Gastroesophageal sphincter (tissue), 4 donors: ENCODE results near the gene PCDHGB5. TPM values are rescaled to one million over a fixed set of nuclear protein-coding genes. Genes with fewer than 3 reads are reported as not detected.
"Not testable (repeated sequence)": the region's sequence is repeated elsewhere in the genome, so short reads cannot be mapped to it uniquely, and the experiment has no call there.

Source experiments
- ATAC-seq: fragments of 150-250 bp; one replicate; pipeline ENCODE4 v1.9.1; 2016; ENCODE audit warnings: mild to moderate bottlenecking, moderate library complexity
- H3K27ac ChIP-seq, 4 donors: fragments of 200-600 bp; sonication (generic) in 3 of 4; 1 replicate in 3 of 4; 2 replicates in 1 of 4; pipeline ENCODE4 v1.5.1; 2016 to 2019
- H3K27me3 ChIP-seq: fragments of 200-600 bp; sonication (generic); one replicate; pipeline ENCODE4 v1.5.1; 2019
- H3K36me3 ChIP-seq, 2 donors: fragments of 200-600 bp; sonication (generic); one replicate each; pipeline ENCODE4 v1.5.1; 2019; ENCODE audit warnings: control low read depth in 1 of 2
- H3K4me1 ChIP-seq, 3 donors: fragments of 200-600 bp; sonication (generic); 1 replicate in 2 of 3; 2 replicates in 1 of 3; pipeline ENCODE4 v1.5.1; 2016 to 2019; ENCODE audit warnings: control low read depth in 2 of 3
- H3K4me3 ChIP-seq, 2 donors: fragments of 200-600 bp; sonication (generic); one replicate each; pipeline ENCODE4 v1.5.1; 2019; ENCODE audit warnings: mild to moderate bottlenecking in 1 of 2, moderate library complexity in 1 of 2
- H3K9me3 ChIP-seq, 3 donors: fragments of 200-600 bp; sonication (generic); one replicate each; pipeline ENCODE4 v1.5.1; 2017 to 2019; ENCODE audit warnings: control low read depth in 2 of 3
- EP300 ChIP-seq: sonication (generic); formaldehyde crosslinking; IDR thresholded peaks from one replicate; pipeline ENCODE4 v1.6.1; 2017; ENCODE audit warnings: antibody characterized with exemption, mild to moderate bottlenecking
- POLR2A ChIP-seq, 2 donors: fragments of 450-650 bp; IDR thresholded peaks; one replicate each; pipeline ENCODE4 v1.6.1; 2017; ENCODE audit warnings: antibody characterized with exemption in 2 of 2, mild to moderate bottlenecking in 2 of 2, moderate library complexity in 1 of 2
- POLR2AphosphoS5 ChIP-seq: sonication (generic); formaldehyde crosslinking; IDR thresholded peaks from one replicate; pipeline ENCODE4 v1.6.1; 2017; ENCODE audit warnings: antibody characterized with exemption
- WGBS, 2 donors: methylation state at CpG; one replicate each; pipeline ENCODE4 v1.1.5; 2018; ENCODE audit warnings: low coverage in 1 of 2; 5-methylcytosine and 5-hydroxymethylcytosine counted together
- total RNA-seq, 4 donors: library from RNA; depleted of rRNA; stranded (reverse); fragments of >200 nt; gene quantifications; one replicate each; pipeline ENCODE4 v1.1.0, GENCODE V29; 2016
- TF ChIP-seq, protein P1 (sequence below), 4 experiments: fragments of 200-600 bp in 2 of 4; fragments of 450-650 bp in 2 of 4; sonication (generic) in 1 of 4; IDR thresholded peaks; one replicate each; pipeline ENCODE4 v1.5.1; 2017 to 2019; ENCODE audit warnings: antibody characterized with exemption in 4 of 4, mild to moderate bottlenecking in 2 of 4, moderate library complexity in 2 of 4

Gene PCDHGB5
- 10 to 100 TPM in 2 of 4 donors, 1 to 10 TPM in 2; 4.0 to 12.9 (median 9.8) TPM for total RNA-seq

DNA sequence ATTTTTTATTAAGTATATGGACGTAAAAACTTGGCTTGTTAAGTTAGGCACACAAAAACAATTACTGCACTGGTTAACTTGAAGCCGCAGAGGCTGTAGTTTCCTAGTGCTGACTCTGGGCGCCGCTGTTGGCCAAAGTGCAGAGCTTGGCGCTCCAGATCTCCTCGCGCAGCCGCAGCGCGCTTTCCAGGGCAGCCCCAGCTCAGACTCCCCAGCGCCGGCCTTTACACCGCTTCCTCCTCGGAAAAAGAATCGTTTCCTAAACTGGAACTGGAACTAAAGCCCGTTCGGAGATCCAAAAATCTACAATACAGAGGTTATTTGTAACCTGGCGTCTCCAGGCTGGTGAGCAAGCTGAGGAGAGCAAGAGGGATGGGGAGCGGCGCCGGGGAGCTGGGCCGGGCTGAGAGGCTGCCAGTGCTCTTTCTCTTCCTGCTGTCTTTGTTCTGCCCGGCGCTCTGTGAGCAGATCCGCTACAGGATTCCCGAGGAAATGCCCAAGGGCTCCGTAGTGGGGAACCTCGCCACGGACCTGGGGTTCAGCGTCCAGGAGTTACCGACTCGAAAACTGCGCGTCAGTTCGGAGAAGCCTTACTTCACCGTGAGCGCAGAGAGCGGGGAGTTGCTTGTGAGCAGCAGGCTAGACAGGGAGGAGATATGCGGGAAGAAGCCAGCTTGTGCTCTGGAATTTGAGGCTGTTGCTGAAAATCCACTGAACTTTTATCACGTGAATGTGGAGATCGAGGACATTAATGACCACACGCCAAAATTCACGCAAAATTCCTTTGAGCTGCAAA lies at the start of gene PCDHGB5:
TSS of gene PCDHGB5 (plus strand) at position 192 of the 796 bp plus-strand sequence. CDS start at position 373, 181 bp downstream.
- Histone ChIP-seq H3K4me3 (peak within 1 kb of the TSS in 1 of 2 donors; percentile 35), H3K9me3 (peaks cover 3 to 96% (median 7%) of the 10 kb centered on the region in 3 donors)
- not testable (repeated sequence) for H3K36me3 ChIP-seq, H3K27ac ChIP-seq, H3K4me1 ChIP-seq, ATAC-seq, H3K27me3 ChIP-seq
- 5 to 12% methylated on average over 9 to 10 of the region's 43 CpGs for WGBS, 2 donors
- TF ChIP-seq, protein P1, sequence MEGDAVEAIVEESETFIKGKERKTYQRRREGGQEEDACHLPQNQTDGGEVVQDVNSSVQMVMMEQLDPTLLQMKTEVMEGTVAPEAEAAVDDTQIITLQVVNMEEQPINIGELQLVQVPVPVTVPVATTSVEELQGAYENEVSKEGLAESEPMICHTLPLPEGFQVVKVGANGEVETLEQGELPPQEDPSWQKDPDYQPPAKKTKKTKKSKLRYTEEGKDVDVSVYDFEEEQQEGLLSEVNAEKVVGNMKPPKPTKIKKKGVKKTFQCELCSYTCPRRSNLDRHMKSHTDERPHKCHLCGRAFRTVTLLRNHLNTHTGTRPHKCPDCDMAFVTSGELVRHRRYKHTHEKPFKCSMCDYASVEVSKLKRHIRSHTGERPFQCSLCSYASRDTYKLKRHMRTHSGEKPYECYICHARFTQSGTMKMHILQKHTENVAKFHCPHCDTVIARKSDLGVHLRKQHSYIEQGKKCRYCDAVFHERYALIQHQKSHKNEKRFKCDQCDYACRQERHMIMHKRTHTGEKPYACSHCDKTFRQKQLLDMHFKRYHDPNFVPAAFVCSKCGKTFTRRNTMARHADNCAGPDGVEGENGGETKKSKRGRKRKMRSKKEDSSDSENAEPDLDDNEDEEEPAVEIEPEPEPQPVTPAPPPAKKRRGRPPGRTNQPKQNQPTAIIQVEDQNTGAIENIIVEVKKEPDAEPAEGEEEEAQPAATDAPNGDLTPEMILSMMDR (IDR thresholded peaks at IDR 0.05) = peak in 2 of 4 experiments; percentile 35 to 52

GRCh38 chr5:141349917-141350619 lies 47.7 kb upstream of the PCDHGB5 start, which contains the start of gene PCDHGB1:
TSS of gene PCDHGB1 (plus strand) at chr5:141350099. CDS start at chr5:141350261, 162 bp downstream.
- H3K27ac ChIP-seq = no peak within 1 kb of the TSS
- peaks cover 0 to 96% (median 0%) of the 10 kb centered on the region in 3 donors for H3K9me3 ChIP-seq
- peak within 1 kb of the TSS in 1 of 2 donors; percentile 36 for H3K4me3 ChIP-seq

DNA sequence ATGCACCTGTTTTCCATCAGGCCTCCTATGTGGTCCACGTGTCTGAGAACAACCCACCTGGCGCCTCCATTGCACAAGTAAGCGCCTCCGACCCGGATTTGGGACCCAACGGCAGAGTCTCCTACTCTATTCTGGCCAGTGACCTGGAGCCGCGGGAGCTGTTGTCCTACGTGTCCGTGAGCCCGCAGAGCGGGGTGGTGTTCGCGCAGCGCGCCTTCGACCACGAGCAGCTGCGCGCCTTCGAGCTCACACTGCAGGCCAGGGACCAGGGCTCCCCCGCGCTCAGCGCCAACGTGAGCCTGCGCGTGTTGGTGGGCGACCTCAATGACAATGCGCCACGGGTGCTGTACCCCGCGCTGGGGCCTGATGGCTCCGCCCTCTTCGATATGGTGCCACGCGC lies 46.2 kb upstream of the PCDHGB5 start:
- Histone ChIP-seq H3K27ac (no peak overlapping the region), H3K9me3 (peaks cover 0 to 96% (median 0%) of the 10 kb centered on the region in 3 donors), H3K36me3 (peaks cover 0 to 23% of the 10 kb centered on the region in 2 donors), H3K4me3 (no peak overlapping the region), H3K27me3 (peaks cover 39% of the 10 kb centered on the region), H3K4me1 (no peaks in the 10 kb centered on the region)
- no peak for ATAC-seq
- no peak for TF ChIP-seq POLR2AphosphoS5
- TF ChIP-seq EP300 = no peak
- TF ChIP-seq, protein P1 (IDR thresholded peaks at IDR 0.05) = no peak
- TF ChIP-seq POLR2A (IDR thresholded peaks at IDR 0.05) = no peak
- WGBS, 2 donors = 20% methylated on average over 1 of the region's 36 CpGs; no CpG with 5 or more reads in 1 of the 2 donors

More at GRCh38 chr5:141349917-141350619, 47.7 kb upstream of the PCDHGB5 start, which contains the start of gene PCDHGB1:
- Histone ChIP-seq H3K4me1 (no peaks in the 10 kb centered on the region), H3K36me3 (peaks cover 0 to 15% of the 10 kb centered on the region in 2 donors), H3K27me3 (peaks cover 48% of the 10 kb centered on the region)
- no peak for ATAC-seq
- 17 to 29% methylated on average over 12 to 24 of the region's 29 CpGs for WGBS, 2 donors
- TF ChIP-seq, protein P1 (IDR thresholded peaks at IDR 0.05) = peak in 3 of 4 experiments; percentile 21 to 47 (median 34)
- TF ChIP-seq POLR2AphosphoS5 = no peak

DNA sequence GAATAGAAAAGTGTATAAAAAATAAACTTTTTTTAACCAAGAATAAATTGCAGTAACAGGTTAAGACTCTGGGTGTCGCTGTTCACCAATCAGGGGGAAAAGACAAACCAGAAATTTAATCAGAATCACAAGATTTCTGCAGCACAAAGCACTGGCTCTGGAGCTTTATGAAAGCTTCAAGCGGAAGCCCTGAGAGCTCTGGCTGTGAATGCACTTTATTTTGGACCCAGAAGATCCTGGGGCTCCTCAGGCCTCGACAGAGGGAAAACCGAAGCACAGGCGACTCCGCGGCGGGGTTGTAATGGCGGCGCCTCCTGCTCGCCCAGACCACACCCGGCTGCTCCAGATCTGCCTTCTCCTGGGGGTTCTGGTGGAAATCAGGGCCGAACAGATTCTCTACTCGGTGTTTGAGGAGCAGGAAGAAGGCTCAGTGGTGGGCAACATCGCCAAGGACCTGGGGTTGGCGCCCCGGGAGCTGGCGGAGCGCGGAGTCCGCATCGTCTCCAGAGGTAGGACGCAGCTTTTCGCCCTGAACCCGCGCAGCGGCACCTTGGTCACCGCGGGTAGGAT lies 42.8 kb upstream of the PCDHGB5 start, which contains the start of gene PCDHGA4:
TSS of gene PCDHGA4 (plus strand) at position 122 of the 570 bp plus-strand sequence. CDS start at position 209, 87 bp downstream.
- no peak for TF ChIP-seq POLR2AphosphoS5
- no peak for TF ChIP-seq POLR2A (IDR thresholded peaks at IDR 0.05)
- TF ChIP-seq, protein P1 (IDR thresholded peaks at IDR 0.05) = peak in 3 of 4 experiments; percentile 14 to 47 (median 23)
- no peaks in the 10 kb centered on the region for H3K4me1 ChIP-seq
- peaks cover 0 to 98% (median 0%) of the 10 kb centered on the region in 3 donors for H3K9me3 ChIP-seq
- H3K27ac ChIP-seq = no peak within 1 kb of the TSS
- ATAC-seq = no peak
- peak within 1 kb of the TSS; percentile 0 to 38 for H3K4me3 ChIP-seq
- 12 to 20% methylated on average over 5 to 14 of the region's 29 CpGs for WGBS, 2 donors
- peaks cover 33% of the 10 kb centered on the region for H3K27me3 ChIP-seq
- peaks cover 0 to 28% of the 10 kb centered on the region in 2 donors for H3K36me3 ChIP-seq
